Glutamatergic neuron (in vitro differentiated cells): ENCODE measurements around the gene CRYZ. TPM values are rescaled to one million over a fixed set of nuclear protein-coding genes. Genes with fewer than 3 reads are reported as not detected.
"Not testable (repeated sequence)": the region's sequence is repeated elsewhere in the genome, so short reads cannot be mapped to it uniquely, and the experiment has no call there.

ENCODE experiments used
- DNase-seq: peaks from one replicate; pipeline ENCODE4 v3.0.0; 2022
- H3K27ac Mint-ChIP-seq: one replicate; pipeline ENCODE4 v1.8.0; 2020; ENCODE audit warnings: mild to moderate bottlenecking, mixed read lengths, inconsistent platforms; ENCODE audit not compliant: unreplicated experiment
- H3K27me3 Mint-ChIP-seq: one replicate; pipeline ENCODE4 v1.8.0; 2020; ENCODE audit warnings: mild to moderate bottlenecking, moderate library complexity, mixed read lengths, inconsistent platforms; ENCODE audit not compliant: unreplicated experiment
- H3K36me3 Mint-ChIP-seq: one replicate; pipeline ENCODE4 v1.8.0; 2020; ENCODE audit warnings: mild to moderate bottlenecking, mixed read lengths, inconsistent platforms; ENCODE audit not compliant: unreplicated experiment
- H3K4me1 Mint-ChIP-seq: one replicate; pipeline ENCODE4 v1.8.0; 2020; ENCODE audit warnings: mild to moderate bottlenecking, low read depth, mixed read lengths, inconsistent platforms; ENCODE audit not compliant: unreplicated experiment
- H3K4me3 Mint-ChIP-seq: one replicate; pipeline ENCODE4 v1.8.0; 2020; ENCODE audit warnings: mild to moderate bottlenecking, mixed read lengths, inconsistent platforms; ENCODE audit not compliant: unreplicated experiment
- H3K9me3 Mint-ChIP-seq: one replicate; pipeline ENCODE4 v1.8.0; 2020; ENCODE audit warnings: mild to moderate bottlenecking, moderate library complexity, mixed read lengths, inconsistent platforms; ENCODE audit not compliant: unreplicated experiment
- total RNA-seq: library from RNA; stranded (reverse); fragmentation: NEBNext Ultra II Directional; extraction: Animal tissue kit (Norgen Biotek cat#: 25700); gene quantifications from one replicate; pipeline ENCODE4 v1.2.1, GENCODE V29; 2021; ENCODE audit not compliant: unreplicated experiment
- TF ChIP-seq, protein P1 (sequence below): fragments of 200-600 bp; sonication (generic); IDR thresholded peaks from one replicate; pipeline ENCODE4 v1.5.0; 2021; ENCODE audit not compliant: partially characterized antibody, unreplicated experiment

Gene CRYZ
- total RNA-seq, 1 donor from 2014 or later: 16.2 TPM

DNA sequence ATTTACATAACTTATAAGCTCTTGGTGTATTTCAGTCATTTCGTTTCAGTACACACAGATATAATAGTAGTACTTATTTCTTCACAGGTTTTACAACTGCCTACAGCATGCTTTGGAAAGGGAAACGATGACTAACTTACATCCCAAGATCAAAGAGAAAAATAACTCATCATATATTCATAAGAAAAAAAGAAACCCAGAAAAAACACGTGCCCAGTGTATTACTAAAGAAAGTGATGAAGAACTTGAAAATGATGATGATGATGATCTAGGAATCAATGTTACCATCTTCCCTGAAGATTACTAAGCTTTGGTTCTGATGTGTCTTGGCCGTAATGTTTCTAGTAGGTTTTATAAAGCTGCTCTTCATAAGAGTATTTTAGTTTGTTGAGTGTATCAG is 31.0 kb upstream of the CRYZ start:
- DNase-seq: no peak
- no peaks in the 10 kb centered on the region for H3K4me1 Mint-ChIP-seq
- H3K36me3 Mint-ChIP-seq: no peaks in the 10 kb centered on the region
- no peak overlapping the region for H3K27ac Mint-ChIP-seq
- no peaks in the 10 kb centered on the region for H3K27me3 Mint-ChIP-seq
- TF ChIP-seq, protein P1, sequence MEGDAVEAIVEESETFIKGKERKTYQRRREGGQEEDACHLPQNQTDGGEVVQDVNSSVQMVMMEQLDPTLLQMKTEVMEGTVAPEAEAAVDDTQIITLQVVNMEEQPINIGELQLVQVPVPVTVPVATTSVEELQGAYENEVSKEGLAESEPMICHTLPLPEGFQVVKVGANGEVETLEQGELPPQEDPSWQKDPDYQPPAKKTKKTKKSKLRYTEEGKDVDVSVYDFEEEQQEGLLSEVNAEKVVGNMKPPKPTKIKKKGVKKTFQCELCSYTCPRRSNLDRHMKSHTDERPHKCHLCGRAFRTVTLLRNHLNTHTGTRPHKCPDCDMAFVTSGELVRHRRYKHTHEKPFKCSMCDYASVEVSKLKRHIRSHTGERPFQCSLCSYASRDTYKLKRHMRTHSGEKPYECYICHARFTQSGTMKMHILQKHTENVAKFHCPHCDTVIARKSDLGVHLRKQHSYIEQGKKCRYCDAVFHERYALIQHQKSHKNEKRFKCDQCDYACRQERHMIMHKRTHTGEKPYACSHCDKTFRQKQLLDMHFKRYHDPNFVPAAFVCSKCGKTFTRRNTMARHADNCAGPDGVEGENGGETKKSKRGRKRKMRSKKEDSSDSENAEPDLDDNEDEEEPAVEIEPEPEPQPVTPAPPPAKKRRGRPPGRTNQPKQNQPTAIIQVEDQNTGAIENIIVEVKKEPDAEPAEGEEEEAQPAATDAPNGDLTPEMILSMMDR: no peak
- H3K4me3 Mint-ChIP-seq: no peak overlapping the region
- peaks cover 2% of the 10 kb centered on the region for H3K9me3 Mint-ChIP-seq

DNA sequence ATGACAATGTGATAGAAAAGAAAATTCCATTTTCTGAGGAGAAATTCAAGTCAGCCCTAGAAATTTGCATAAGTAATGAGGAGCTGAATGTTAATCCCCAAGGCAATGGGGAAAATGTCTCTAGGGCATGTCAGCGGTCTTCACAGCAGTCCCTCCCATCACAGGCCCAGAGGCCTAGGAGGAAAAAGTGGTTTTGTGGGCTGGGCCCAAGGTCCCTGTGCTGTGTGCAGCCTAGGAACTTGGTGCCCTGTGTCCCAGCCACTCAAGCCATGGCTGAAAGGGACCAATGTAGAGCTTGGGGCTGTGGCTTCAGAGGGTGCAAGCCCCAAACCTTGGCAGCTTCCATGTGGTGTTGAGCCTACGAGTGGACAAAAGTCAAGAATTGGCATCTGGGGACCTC is 23.8 kb upstream of the CRYZ start:
- peaks cover 27% of the 10 kb centered on the region for H3K36me3 Mint-ChIP-seq
- H3K4me3 Mint-ChIP-seq, H3K27ac Mint-ChIP-seq: not testable (repeated sequence)

DNA sequence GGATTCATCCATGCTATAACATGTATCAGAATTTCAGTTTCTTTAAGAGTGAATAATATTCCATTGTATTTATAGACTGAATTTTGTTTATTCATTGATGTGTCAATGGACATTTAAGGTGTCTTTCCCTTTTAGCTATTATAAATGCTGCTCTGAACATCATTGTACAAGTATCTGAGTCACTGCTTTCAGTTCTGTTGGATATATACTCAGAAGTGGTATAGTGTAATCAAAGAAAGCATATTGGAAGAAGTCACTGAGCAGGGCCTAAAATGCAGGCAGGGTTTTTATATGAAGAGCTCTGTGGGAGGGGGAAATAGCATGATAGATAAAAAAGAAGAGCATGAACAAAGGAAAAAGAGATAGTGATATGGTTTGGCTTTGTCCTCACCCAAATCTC is 22.6 kb upstream of the CRYZ start:
- Mint-ChIP-seq H3K36me3 (peaks cover 27% of the 10 kb centered on the region), H3K9me3 (peaks cover 6% of the 10 kb centered on the region), H3K27me3 (no peaks in the 10 kb centered on the region), H3K4me3 (no peak overlapping the region), H3K4me1 (no peaks in the 10 kb centered on the region), H3K27ac (no peak overlapping the region)
- TF ChIP-seq, protein P1: no peak
- DNase-seq: no peak

More for the DNA sequence above, 23.8 kb upstream of the CRYZ start:
- H3K27me3 Mint-ChIP-seq, H3K9me3 Mint-ChIP-seq, DNase-seq, H3K4me1 Mint-ChIP-seq: not testable (repeated sequence)

DNA sequence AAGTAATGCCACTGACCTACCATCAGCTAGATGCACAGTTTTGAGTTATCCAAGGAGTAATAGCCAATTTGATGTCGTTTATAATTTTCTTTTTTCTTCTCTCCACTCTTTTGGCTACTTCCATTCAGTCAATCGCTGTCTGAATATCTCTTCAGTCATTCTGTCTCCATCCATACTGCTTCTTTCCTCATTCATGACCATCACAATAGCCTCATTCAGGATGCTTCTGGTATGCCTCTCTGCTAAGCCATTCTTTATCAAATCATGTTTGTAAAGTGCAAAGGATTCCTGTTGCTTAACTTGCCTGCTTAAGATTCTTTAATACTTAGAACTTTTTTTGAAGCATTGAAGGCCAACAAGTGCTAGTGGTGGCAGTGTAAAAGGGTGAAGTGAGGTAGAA is 20.3 kb upstream of the CRYZ start:
- TF ChIP-seq, protein P1: no peak
- Mint-ChIP-seq H3K4me3 (no peak overlapping the region), H3K27me3 (no peaks in the 10 kb centered on the region), H3K27ac (no peak overlapping the region), H3K4me1 (no peaks in the 10 kb centered on the region), H3K36me3 (peaks cover 26% of the 10 kb centered on the region), H3K9me3 (peaks cover 6% of the 10 kb centered on the region)
- DNase-seq: no peak

DNA sequence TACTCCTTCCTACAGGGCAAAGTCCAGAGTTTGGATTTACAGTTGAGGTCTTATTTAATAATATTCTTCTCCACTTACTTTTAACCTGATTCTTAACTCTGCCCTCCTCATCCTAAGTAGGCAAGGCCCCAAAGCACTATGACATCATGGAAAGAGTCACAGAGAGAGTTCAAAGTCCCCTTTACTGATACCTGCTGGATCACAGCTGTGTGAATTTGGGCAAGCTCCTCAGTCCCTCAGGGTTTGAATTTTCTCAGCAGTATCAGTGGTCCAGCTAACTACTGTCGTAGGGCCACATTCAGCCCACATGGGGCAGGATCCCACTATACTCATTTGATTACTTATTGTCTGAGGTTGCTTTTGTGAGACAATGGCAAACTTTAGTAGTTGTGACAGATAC is 16.1 kb upstream of the CRYZ start:
- Mint-ChIP-seq H3K4me1 (no peaks in the 10 kb centered on the region), H3K27me3 (no peaks in the 10 kb centered on the region), H3K27ac (no peak overlapping the region), H3K4me3 (no peak overlapping the region), H3K36me3 (peaks cover 12% of the 10 kb centered on the region), H3K9me3 (no peaks in the 10 kb centered on the region)
- no peak for DNase-seq
- TF ChIP-seq, protein P1: no peak

DNA sequence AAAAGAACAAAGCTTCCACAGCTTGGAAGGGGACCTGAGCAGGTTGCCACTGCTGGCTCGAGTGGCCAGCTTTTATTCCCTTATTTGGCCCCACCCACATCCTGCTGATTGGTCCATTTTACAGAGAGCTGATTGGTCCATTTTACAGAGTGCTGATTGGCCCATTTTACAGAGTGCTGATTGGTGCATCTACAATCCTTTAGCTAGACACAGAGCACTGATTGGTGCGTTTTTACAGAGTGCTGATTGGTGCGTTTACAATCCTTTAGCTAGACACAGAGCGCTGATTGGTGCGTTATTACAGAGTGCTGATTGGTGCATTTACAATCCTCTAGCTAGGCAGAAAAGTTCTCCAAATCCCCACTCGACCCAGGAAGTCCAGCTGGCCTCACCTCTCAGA is 12.4 kb upstream of the CRYZ start:
- H3K4me3 Mint-ChIP-seq, H3K27ac Mint-ChIP-seq, H3K27me3 Mint-ChIP-seq, H3K4me1 Mint-ChIP-seq, H3K9me3 Mint-ChIP-seq, DNase-seq: not testable (repeated sequence)
- H3K36me3 Mint-ChIP-seq: peaks cover 30% of the 10 kb centered on the region

DNA sequence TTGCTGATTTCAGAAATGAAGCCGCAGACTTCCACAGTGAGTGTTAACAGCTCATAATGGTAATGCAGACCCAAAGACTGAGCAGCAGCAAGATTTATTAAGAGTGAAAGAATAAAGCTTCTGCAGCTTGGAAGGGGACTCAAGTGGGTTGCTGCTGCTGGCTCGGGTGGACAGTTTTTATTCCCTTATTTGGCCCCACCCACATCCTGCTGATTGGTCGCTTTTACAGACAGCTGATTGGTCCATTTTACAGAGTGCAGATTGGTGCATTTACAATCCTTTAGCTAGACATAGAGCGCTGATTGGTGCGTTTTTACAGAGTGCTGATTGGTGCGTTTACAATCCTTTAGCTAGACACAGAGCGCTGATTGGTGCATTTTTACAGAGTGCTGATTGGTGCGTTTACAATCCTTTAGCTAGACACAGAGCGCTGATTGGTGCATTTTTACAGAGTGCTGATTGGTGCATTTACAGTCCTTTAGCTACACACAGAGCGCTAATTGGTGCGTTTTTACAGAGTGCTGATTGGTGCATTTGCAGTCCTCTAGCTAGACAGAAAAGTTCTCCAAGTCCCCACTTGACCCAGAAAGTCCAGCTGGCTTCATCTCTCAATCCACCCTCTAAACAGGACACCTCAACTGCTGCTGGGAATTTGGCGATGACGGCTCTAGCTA is 7.6 kb upstream of the CRYZ start:
- not testable (repeated sequence) for DNase-seq, H3K4me3 Mint-ChIP-seq, H3K9me3 Mint-ChIP-seq, H3K4me1 Mint-ChIP-seq, H3K27ac Mint-ChIP-seq, H3K27me3 Mint-ChIP-seq
- H3K36me3 Mint-ChIP-seq: peaks cover 37% of the 10 kb centered on the region
